Pancreas (tissue), 10 donors: Measurements from ENCODE around the gene KCTD17. TPM values are rescaled to one million over a fixed set of nuclear protein-coding genes. Genes with fewer than 3 reads are reported as not detected.

ENCODE experiments used
- ATAC-seq, 4 donors: fragments of 200-7000 bp; cut with Tn5 transposase; one replicate each; pipeline versions ENCODE4 v1.8.0 to v1.9.1; 2020; ENCODE audit warnings: mild to moderate bottlenecking in 4 of 4, moderate library complexity in 4 of 4
- DNase-seq, 6 donors: peaks; one replicate each; pipeline ENCODE4 v3.0.0-alpha.2; 2020
- FAIRE-seq: peaks from 2 replicates; lab custom pipeline; 2012; peaks lifted over from hg19 to GRCh38; lab: Jason Lieb, UNC
- H3K27ac ChIP-seq, 4 donors: fragments of 200-600 bp; sonication (generic); 1 replicate in 3 of 4; 2 replicates in 1 of 4; pipeline versions ENCODE4 v1.5.0 to v1.8.0; 2020
- H3K27me3 ChIP-seq, 4 donors: fragments of 200-600 bp; one replicate each; pipeline ENCODE4 v1.8.0; 2021
- H3K36me3 ChIP-seq, 3 donors: fragments of 200-600 bp; sonication (generic) in 1 of 3; one replicate each; pipeline versions ENCODE4 v1.5.0 to v1.8.0; 2020 to 2021
- H3K4me1 ChIP-seq, 3 donors: fragments of 200-600 bp; one replicate each; pipeline ENCODE4 v1.8.0; 2021
- H3K4me3 ChIP-seq, 4 donors: fragments of 200-600 bp; sonication (generic) in 2 of 4; one replicate each; pipeline versions ENCODE4 v1.5.0 to v1.8.0; 2020 to 2021
- H3K9me3 ChIP-seq, 4 donors: fragments of 200-600 bp; one replicate each; pipeline ENCODE4 v1.8.0; 2021
- WGBS, 2 donors: extraction: QIAGEN DNeasy Blood & Tissue Kit; methylation state at CpG; one replicate each; pipeline ENCODE4 v1.1.7; 2013; 5-methylcytosine and 5-hydroxymethylcytosine counted together
- intact Hi-C, 3 donors: fragments of 100-400 bp; cut with DNase I; formaldehyde crosslinking; loops; one replicate each; pipeline versions ENCODE4 v1.11.1 to v1.14.2; 2022
- polyA plus RNA-seq, 2 donors: library from polyadenylated mRNA; stranded (reverse); fragments of 200-250 nt; gene quantifications; one replicate each; pipeline ENCODE4 v1.2.3, GENCODE V29; 2013
- total RNA-seq, 6 donors: library from RNA; stranded (reverse); fragmentation: NEBNext Ultra II Directional in 4 of 6; extraction: Animal tissue kit (Norgen Biotek cat#: 25700) in 4 of 6; gene quantifications; one replicate each; pipeline versions ENCODE4 v1.2.1 to v1.2.4, GENCODE V29; 2021 to 2023
- TF ChIP-seq, protein P1 (sequence below), 4 donors: fragments of 200-600 bp; sonication (generic) in 3 of 4; IDR thresholded peaks; one replicate each; pipeline versions ENCODE4 v1.5.0 to v1.8.0; 2021; ENCODE audit warnings: antibody characterized with exemption in 4 of 4
- donor health status: healthy with polysubstance abuse.
- donor health status: DM: no; HTN: no; CAD: no; lungs with moderate emphysema.
- donor health status: DM: no; HTN: no; CAD: no.
- donor health status: control.
- donor health status: control.
- donor health status: Bipolar disorder and iron deficiency.
- donor health status: DM: yes; HTN: yes; CAD: no.
- donor health status: DM: no; HTN: no; CAD: no.
- donor health status: DM: no; HTN: no; CAD: no.
- donor health status: DM: yes; HTN: yes; CAD: no.

The KCTD17 gene
- total and polyA plus RNA-seq, 8 donors = 2.6 to 11.8 (median 4.4) TPM

DNA sequence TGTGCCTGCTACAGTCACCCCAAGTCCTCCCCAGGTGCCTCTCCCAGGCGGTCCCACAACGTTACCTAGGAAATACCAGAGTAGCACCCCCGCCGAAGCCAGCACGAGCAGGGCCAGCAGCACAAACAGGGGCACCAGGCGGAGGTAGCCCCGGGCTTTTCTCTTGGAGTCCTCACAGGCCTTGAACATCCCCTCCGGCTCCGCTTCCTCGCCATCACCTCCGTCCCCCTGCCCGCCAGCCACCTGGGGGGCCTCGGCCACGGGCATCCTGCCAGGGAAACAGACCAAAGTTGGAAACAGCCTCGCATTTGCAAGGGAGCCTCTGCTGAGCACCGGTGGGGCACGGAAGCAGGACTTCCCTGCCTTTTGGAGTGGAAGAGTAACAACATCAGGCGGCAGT, 51.6 kb downstream of the KCTD17 start:
- Histone ChIP-seq H3K36me3 (no peaks in the 10 kb centered on the region), H3K27ac (no peak overlapping the region), H3K4me1 (no peaks in the 10 kb centered on the region), H3K4me3 (no peak overlapping the region), H3K9me3 (no peaks in the 10 kb centered on the region), H3K27me3 (no peaks in the 10 kb centered on the region)
- intact Hi-C loops = no loop called here
- 56 to 61% methylated on average over 18 of the region's 18 CpGs for WGBS, 2 donors
- ATAC-seq (no peak), DNase-seq (no peak), FAIRE-seq (no peak)
- TF ChIP-seq, protein P1, sequence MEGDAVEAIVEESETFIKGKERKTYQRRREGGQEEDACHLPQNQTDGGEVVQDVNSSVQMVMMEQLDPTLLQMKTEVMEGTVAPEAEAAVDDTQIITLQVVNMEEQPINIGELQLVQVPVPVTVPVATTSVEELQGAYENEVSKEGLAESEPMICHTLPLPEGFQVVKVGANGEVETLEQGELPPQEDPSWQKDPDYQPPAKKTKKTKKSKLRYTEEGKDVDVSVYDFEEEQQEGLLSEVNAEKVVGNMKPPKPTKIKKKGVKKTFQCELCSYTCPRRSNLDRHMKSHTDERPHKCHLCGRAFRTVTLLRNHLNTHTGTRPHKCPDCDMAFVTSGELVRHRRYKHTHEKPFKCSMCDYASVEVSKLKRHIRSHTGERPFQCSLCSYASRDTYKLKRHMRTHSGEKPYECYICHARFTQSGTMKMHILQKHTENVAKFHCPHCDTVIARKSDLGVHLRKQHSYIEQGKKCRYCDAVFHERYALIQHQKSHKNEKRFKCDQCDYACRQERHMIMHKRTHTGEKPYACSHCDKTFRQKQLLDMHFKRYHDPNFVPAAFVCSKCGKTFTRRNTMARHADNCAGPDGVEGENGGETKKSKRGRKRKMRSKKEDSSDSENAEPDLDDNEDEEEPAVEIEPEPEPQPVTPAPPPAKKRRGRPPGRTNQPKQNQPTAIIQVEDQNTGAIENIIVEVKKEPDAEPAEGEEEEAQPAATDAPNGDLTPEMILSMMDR (IDR thresholded peaks at IDR 0.05) = no peak

DNA sequence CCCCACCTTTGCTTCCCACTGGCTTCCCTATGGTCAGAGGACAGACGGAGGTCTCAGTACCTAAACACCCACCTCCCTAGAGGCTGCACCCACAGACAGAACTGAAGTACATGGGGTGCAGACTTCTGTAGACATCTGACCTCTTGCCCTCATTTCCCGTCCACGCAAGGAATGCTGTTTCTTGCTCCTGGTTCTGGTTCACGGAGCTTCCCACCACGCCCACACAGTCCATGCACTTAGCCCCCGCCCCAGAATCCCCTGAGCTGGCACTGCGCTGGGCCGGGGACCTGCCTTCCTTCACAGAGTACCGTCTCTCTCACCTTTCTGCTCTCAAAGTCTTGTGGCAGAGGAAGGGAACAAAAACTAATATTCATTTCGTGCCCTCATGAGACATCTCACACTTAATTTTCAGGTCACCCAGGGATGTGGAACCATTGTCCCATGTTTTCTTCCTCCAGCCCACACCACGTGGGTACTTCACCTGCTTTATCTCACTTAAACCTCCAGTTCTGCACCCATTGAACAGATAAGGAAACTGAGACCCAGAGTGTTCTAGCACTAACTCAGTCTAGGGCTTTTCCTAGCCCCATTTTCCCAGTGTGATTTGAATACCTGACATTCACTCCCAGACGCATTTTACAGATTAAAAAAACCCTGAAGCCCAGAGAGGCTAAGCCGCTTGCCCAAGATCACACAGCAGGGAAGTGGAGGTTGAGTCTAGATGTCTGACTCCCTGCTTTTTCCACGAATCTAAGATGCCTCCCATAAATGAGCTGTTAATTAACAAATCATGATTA, 52.3 kb downstream of the KCTD17 start:
- no peaks in the 10 kb centered on the region for H3K36me3 ChIP-seq
- no peak for FAIRE-seq
- 56 to 73% methylated on average over 14 of the region's 14 CpGs for WGBS, 2 donors
- H3K9me3 ChIP-seq = no peaks in the 10 kb centered on the region
- no peak overlapping the region for H3K27ac ChIP-seq
- DNase-seq = no peak
- H3K4me1 ChIP-seq = no peaks in the 10 kb centered on the region
- TF ChIP-seq, protein P1 (IDR thresholded peaks at IDR 0.05) = no peak
- no peak for ATAC-seq
- H3K4me3 ChIP-seq = no peak overlapping the region
- no peaks in the 10 kb centered on the region for H3K27me3 ChIP-seq
- intact Hi-C loops = no loop called here

DNA sequence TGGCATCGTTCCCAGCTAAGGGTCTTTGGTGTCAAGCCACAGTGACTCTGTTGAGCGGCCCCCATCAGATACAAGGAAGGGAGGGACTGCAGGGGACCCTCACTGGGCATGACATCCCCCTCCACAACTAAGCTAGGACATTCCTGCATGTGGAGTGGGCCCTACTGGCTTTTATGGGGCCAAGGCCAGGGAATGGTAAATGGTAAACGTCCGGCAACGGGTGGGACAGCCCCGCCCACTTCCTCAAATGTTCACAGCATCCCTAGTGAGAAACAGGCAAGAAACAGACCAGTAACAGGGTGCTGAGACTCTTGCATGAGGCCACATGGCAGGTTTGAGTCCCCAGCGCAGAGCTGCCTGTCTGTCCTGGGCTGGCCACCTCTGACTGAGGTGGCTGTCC, 53.6 kb downstream of the KCTD17 start:
- H3K27ac ChIP-seq = no peak overlapping the region
- 26 to 36% methylated on average over 7 of the region's 7 CpGs for WGBS, 2 donors
- ATAC-seq (no peak), DNase-seq (no peak), FAIRE-seq (no peak)
- H3K27me3 ChIP-seq = no peaks in the 10 kb centered on the region
- H3K9me3 ChIP-seq = no peaks in the 10 kb centered on the region
- H3K4me1 ChIP-seq = no peaks in the 10 kb centered on the region
- no peak overlapping the region for H3K4me3 ChIP-seq
- intact Hi-C loops = no loop called here
- no peaks in the 10 kb centered on the region for H3K36me3 ChIP-seq
- TF ChIP-seq, protein P1 (IDR thresholded peaks at IDR 0.05) = no peak

DNA sequence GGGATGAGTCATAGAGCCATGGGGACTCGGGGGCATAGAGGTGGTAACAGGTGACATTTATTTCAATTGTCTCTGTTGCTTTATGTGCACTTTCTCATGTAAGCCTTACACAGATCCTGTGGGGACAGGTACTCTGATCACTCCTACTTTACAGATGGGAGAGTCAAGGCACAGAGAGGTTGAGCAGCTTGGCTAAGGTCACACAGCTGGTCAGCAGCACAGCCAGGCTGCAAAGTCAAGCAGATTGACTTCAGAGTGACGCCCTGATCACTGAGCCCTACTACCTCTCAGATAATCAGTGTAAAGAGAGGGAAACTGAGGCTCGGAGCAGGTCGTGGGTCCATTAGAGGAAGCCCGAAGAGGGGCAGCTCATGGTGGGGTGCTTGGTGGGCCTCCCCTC, 54.4 kb downstream of the KCTD17 start:
- intact Hi-C loops = no loop called here

More for the DNA sequence above, 54.4 kb downstream of the KCTD17 start:
- Histone ChIP-seq H3K9me3 (no peaks in the 10 kb centered on the region), H3K4me1 (no peaks in the 10 kb centered on the region), H3K27ac (no peak overlapping the region), H3K36me3 (no peaks in the 10 kb centered on the region), H3K27me3 (no peaks in the 10 kb centered on the region), H3K4me3 (no peak overlapping the region)
- FAIRE-seq (no peak), DNase-seq (no peak), ATAC-seq (no peak)
- TF ChIP-seq, protein P1 (IDR thresholded peaks at IDR 0.05) = no peak
- WGBS, 2 donors = 49 to 81% methylated on average over 5 of the region's 5 CpGs
